Kasumi-1 (cell line): ENCODE results near the gene TMF1.

ENCODE experiments used
- DNase-seq, 2 experiments: peaks; one replicate each; lab custom pipeline; 2025; lab: John Stamatoyannopoulos, UW

The TMF1 gene

DNA sequence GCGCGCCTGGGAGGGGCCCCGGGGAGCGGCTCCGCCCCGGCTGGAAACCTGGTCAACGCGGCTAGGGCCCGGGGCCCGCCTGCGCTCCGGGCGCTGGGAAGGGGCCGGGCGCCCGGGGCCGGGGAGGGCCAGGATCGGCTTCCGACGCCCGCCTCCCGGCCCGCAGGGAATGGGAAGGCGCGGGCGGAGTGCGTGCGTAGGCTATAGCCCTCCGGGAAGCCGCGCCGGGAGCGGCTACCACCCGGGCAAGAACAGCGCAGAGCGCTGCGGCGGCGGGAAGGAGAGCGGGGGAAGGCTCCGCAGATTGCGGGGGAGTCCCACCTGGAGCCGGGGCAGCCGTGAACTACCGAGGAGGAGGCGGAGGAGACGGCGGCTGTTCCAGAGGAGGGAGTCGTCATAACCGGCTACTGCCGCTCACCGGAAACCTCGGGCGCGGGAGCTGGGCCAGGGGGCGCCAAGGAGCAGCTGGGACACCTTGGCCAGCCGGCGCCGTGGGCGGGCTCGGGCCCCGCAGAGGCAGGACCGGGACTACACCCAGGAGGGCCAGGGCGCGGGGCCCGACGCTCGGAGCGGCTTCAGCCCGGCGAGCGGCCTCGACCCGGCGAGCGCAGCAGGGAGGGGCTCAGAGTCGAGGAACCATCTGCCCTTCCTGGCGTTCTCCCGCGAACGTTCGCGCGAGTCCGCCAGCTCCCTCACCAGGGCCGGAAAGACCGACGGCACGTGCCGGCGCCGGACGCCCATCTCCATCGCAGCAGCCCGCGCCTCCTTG is 38.7 kb downstream of the TMF1 start, which contains the start of gene EOGT:
Gene EOGT, minus strand, starts transcription at position 432 of the 769 bp plus-strand sequence. CDS start 3,838 bp downstream, outside the sequence.
- DNase-seq: peak; percentile 62 to 73

GRCh38 chr3:69012800-69013252 is 39.3 kb downstream of the TMF1 start:
- DNase-seq: peak in 1 of 2 experiments; percentile 22

DNA sequence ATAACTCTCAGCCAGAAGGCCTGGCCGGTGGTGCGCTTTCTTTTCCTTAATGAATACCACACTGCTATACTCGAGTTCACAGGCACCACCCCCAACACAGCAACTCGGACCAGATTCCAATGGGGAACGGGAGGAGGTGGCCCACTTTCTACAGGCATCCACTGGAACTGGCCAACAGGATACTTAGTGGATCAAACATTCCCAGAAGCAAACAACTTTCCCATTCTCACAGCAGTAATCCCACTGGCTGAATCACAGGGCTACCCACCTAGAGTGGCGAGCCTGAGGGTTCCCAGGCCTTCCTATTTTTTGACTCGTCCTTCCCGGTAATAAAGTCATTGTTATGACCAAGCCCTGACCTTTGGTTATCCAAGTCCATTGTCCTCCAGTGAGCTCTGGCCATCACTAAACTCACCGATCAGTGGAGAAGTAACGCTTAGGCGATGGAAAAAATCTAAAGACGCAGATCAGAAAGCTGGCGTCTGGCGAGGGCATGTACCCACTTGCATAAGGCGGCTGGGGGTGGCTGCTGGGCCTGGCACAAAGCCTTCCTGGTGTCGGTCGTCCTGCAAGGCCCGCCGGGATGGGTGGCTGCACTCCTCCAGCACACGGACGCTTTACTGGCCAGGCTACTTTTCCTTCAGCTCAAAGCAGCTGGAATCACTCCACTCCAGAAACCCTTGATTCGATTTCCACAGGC is 39.9 kb downstream of the TMF1 start:
- DNase-seq: no peak

DNA sequence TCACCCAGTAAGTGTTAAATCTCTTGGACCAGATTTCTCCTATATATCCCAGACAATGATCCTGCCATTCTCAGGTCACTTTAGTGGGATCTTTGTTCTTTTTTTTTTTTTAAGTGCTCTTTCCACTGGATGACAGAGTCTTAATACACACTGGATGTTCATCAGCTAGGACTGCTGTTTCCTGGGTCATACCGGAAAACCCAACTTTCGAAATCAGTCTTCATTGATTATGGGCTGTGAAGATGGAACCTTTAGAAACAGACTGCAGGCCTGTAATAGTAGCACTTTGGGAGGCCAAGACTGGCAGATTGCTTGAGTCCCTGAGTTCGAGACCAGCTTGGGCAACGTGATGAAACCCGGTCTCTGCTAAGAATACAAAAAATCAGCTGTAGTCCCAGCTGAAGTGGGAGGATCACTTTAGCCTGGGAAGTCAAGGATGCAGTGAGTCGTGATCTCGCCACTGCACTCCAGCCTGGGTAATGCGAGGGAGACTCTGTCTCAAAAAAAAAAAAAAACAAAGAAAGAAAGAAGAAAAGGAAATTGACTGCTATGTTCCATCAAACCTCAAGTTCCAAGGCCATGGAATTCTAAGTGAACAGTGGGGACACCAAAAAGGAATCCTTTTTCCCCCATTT is 40.9 kb downstream of the TMF1 start:
- no peak for DNase-seq

GRCh38 chr3:69009559-69010410 is 42.3 kb downstream of the TMF1 start:
- DNase-seq: no peak

DNA sequence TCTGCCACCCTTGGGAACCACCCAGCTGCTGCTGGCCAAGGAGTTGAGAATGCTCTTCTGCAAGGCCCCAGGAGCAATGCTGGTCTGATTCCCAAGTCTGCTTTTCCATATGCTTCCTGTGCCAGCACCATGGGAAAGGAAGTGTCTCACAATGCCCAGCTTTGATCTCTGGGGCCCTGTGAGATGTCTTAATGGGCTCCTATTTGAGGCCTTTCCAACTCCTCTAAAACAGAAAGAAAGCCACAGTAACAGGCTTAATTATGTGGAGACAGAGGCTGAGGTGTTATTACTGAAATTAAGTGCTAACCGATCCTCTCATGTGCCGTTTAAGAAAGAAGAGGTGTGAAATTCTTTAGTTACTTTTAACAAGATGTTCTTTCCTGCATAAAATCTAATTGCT is 43.2 kb downstream of the TMF1 start:
- DNase-seq: no peak

GRCh38 chr3:69005791-69006482 is 46.2 kb downstream of the TMF1 start:
- DNase-seq: no peak

DNA sequence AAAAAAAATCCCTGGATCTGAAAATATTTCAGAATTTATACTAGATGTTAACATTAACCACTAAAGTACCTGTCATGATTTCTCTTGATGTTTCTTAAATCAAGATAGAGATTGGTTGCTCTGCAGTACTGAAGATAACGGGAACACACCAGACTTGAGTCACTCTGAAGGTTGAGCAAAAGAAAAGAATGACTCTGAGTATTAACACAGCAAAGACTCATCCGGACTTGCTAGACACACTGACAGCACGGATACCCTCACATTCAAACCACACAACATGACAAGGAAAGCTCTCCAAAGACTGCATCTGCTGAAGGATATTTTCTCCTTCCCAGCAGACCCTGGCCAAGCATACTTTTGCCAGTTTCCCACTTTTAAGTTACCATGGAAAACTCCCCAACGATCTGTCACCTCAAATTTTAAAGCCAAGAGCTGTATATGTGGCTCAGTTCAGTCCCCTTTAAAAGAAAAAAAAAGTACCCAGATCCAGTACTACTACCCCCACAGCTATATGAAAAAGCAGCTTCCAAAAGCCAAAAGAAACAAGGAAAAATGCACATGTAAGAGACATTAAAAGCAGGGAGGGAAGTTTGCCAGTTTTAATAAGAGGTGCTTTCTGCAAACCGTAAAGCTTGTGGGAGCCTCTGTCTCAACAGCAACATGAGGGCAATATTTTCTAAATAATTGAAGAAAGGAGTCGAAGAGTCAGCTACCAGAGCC is 46.9 kb downstream of the TMF1 start:
- no peak for DNase-seq

GRCh38 chr3:69004138-69004537 is 48.0 kb downstream of the TMF1 start:
- no peak for DNase-seq

- no peak for DNase-seq
Observed at GRCh38 chr3:68999605-69000004, 52.5 kb downstream of the TMF1 start.

GRCh38 chr3:68999158-68999557 is 53.0 kb downstream of the TMF1 start:
- no peak for DNase-seq

DNA sequence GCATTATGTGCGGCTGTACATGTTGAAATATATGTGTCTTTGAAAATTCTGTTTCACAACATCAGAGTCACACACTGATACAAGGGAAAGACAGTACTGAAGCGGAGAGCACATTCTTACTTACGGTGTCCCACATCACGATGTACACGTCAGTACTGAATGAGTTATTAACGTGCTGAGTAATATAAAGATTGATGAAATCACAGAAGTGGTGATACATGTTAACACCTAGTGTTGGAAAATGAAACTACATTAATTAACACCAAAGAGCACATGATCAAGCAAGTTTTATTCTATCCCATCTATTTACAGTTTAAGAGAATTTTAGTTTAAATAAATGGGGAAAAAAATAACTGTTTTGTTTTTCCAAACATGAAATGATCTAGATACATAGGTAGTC is 54.2 kb downstream of the TMF1 start:
- no peak for DNase-seq

GRCh38 chr3:68996356-68996995 is 55.7 kb downstream of the TMF1 start:
- DNase-seq: no peak

DNA sequence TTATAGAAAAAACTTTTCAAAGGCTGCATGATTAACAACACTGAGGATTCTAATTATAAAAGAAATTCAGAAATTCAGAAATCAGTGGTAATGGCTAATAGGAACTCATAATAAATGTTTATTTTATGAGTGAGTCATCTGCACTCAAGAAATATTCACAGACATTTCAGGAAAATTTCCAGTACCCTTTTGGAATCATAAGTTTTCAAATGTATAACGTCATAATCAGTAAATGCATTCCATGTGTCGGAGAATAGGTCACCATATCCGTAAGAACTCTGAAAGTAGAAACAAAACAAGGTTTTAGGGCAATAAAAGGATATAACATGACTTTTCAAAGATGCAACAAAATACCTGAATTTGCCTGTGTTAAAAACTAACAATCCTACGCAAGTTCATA is 63.4 kb downstream of the TMF1 start:
- DNase-seq: no peak

DNA sequence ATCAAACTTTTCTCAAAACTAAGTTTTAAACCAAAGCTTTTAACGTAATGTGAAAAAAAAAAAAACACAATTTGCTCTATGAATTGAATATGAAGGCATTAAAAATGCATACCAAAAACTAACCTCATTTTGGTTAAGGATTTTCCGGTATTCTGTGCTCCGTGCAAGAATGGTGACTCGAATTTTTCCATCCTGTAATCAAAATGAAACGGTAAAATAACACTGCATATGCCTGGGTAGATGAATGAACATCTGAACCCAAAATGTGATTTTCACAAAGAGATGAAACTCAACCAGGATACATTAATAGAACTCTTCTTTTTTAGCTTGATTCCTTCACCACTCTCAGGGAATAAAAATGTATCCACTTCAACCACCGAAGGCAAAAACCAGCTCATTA is 64.8 kb downstream of the TMF1 start:
- no peak for DNase-seq

GRCh38 chr3:68986496-68987208 is 65.5 kb downstream of the TMF1 start:
- DNase-seq: no peak

DNA sequence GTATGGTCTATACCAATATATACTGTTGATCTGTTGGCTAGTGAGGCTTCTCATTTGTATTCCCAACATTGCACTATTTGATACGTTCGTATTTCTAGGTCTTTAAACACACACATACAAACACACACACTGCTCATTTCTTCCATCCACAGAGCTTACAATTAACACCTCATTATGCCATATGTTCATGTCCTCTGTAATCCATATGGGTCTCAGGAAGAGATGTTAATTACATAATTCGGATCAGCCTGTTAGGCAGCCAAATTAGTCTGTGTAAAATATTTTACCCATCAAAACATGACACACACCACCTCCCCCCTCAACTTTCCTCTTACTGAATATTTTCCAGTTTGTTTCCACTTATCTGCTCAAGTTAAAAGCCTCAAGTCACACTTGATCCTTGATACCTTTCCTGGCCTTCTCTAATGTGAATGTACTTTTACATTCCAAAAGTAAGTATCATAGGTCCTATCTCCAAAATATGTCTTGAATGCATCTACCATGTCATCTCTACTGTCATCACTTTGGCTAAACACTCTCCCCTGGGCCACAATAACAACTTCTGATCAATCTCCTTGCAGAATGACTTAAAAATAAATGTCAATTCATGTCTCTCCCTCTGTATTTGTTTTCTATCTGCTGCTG is 66.9 kb downstream of the TMF1 start:
- no peak for DNase-seq

DNA sequence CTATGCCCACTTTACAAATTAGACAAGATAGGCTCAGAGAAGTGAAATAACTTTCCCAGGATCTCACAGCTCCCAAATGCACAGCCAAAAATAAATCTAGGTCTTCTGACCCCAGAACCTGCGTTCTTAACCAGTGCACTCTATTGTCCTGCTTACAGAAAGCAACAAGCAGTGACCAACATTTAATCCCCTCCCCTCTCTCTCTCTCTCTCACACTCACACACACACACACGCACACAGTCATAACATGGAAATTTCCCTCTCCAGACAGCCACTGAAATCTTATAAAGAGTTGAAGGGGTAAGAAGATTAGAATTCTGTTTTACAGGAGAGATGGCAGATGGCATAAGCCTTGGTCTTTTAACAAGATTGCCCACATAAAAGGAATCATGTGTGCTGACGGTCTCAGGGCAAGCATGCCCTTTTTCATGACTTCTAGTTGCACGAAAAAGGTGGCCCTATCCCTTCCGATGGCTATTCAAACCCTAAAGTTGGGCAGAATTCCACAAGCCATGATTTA is 68.1 kb downstream of the TMF1 start:
- DNase-seq: no peak
